Measurements from ENCODE around the gene ZNF366. TPM values are rescaled to one million over a fixed set of nuclear protein-coding genes. Genes with fewer than 3 reads are reported as not detected.

The ZNF366 gene
- total and polyA plus RNA-seq, 8 donors: 0.26 to 1.0 (median 0.52) TPM

GRCh38 chr5:72510610-72511181 lies 3.5 kb upstream of the ZNF366 start:
- DNase-seq: no peak
- ATAC-seq: peak in 1 of 4 donors; percentile 24
- Histone ChIP-seq H3K36me3 (no peaks in the 10 kb centered on the region), H3K27me3 (no peaks in the 10 kb centered on the region), H3K27ac (no peak overlapping the region), H3K4me1 (no peaks in the 10 kb centered on the region), H3K9me3 (no peaks in the 10 kb centered on the region), H3K4me3 (no peak overlapping the region)
- no peak for FAIRE-seq
- intact Hi-C loops (cut with DNase I): no loop called here
- TF ChIP-seq CTCF (IDR thresholded peaks at IDR 0.05): no peak
- 82 to 88% methylated on average over 8 of the region's 8 CpGs for WGBS, 2 donors

GRCh38 chr5:72509401-72509800 lies 2.2 kb upstream of the ZNF366 start:
- no peak for TF ChIP-seq CTCF (IDR thresholded peaks at IDR 0.05)
- no peaks in the 10 kb centered on the region for H3K27me3 ChIP-seq
- no peaks in the 10 kb centered on the region for H3K9me3 ChIP-seq
- no peaks in the 10 kb centered on the region for H3K4me1 ChIP-seq
- no peak for DNase-seq
- no peak overlapping the region for H3K4me3 ChIP-seq
- no peak overlapping the region for H3K27ac ChIP-seq
- 75 to 80% methylated on average over 7 of the region's 7 CpGs for WGBS, 2 donors
- no peaks in the 10 kb centered on the region for H3K36me3 ChIP-seq
- intact Hi-C loops (cut with DNase I): loop anchor here in 1 of 3 donors (10.0 kb wide), 1 partner anchor 135 kb away; no protein-coding TSS in a partner anchor
- ATAC-seq: peak in 1 of 4 donors; percentile 54
- FAIRE-seq: no peak

- DNase-seq: no peak
- Histone ChIP-seq H3K27me3 (no peaks in the 10 kb centered on the region), H3K9me3 (no peaks in the 10 kb centered on the region), H3K36me3 (no peaks in the 10 kb centered on the region), H3K27ac (no peak overlapping the region), H3K4me3 (no peak overlapping the region), H3K4me1 (no peaks in the 10 kb centered on the region)
- WGBS, 2 donors: 91 to 96% methylated on average over 8 of the region's 8 CpGs
- ATAC-seq: peak in 1 of 4 donors; percentile 47
- FAIRE-seq: no peak
- no peak for TF ChIP-seq CTCF (IDR thresholded peaks at IDR 0.05)
- intact Hi-C loops (cut with DNase I): loop anchor here in 1 of 3 donors (10.0 kb wide), 1 partner anchor 134 kb away; no protein-coding TSS in a partner anchor
These were observed 1.3 kb upstream of the ZNF366 start for GRCh38 chr5:72508241-72509170.

- H3K27me3 ChIP-seq: no peaks in the 10 kb centered on the region
- H3K27ac ChIP-seq: no peak overlapping the region
- no peak for TF ChIP-seq CTCF (IDR thresholded peaks at IDR 0.05)
- no peaks in the 10 kb centered on the region for H3K9me3 ChIP-seq
- H3K4me1 ChIP-seq: no peaks in the 10 kb centered on the region
- 78 to 84% methylated on average over 5 of the region's 5 CpGs for WGBS, 2 donors
- intact Hi-C loops (cut with DNase I): loop anchor here in 1 of 3 donors (10.0 kb wide), 1 partner anchor 133 kb away; no protein-coding TSS in a partner anchor
- ATAC-seq: no peak
- H3K36me3 ChIP-seq: no peaks in the 10 kb centered on the region
- FAIRE-seq: no peak
- DNase-seq: no peak
- no peak overlapping the region for H3K4me3 ChIP-seq
These were observed 663 bp upstream of the ZNF366 start for GRCh38 chr5:72507907-72508238.

Measured in pancreas (tissue), 10 donors.